BE2C (cell line): ENCODE results near the gene SUN5.

Experiments
- DNase-seq: peaks from one replicate; pipeline ENCODE4 v3.0.0-alpha.2; 2020
- H3K27me3 ChIP-seq: fragments of 250-450 bp; sonication (Bioruptor Pico); 2 replicates; pipeline ENCODE4 v1.5.1; 2020; ENCODE audit warnings: mild to moderate bottlenecking
- H3K36me3 ChIP-seq: fragments of 250-450 bp; sonication (Bioruptor Pico); 2 replicates; pipeline ENCODE4 v1.5.1; 2020; ENCODE audit warnings: mild to moderate bottlenecking
- H3K4me1 ChIP-seq: fragments of 250-450 bp; sonication (Bioruptor Pico); 2 replicates; pipeline ENCODE4 v1.5.1; 2020
- H3K4me3 ChIP-seq: 2 replicates; pipeline ENCODE4 v1.5.1; 2011; ENCODE audit warnings: low read depth, low read length
- H3K9me3 ChIP-seq: fragments of 250-450 bp; sonication (Bioruptor Pico); 2 replicates; pipeline ENCODE4 v1.5.1; 2020
- TF ChIP-seq, protein P1 (sequence below): IDR thresholded peaks from 2 replicates; pipeline ENCODE4 v1.5.1; 2012; ENCODE audit warnings: mild to moderate bottlenecking, low read depth, low read length

The SUN5 gene

DNA sequence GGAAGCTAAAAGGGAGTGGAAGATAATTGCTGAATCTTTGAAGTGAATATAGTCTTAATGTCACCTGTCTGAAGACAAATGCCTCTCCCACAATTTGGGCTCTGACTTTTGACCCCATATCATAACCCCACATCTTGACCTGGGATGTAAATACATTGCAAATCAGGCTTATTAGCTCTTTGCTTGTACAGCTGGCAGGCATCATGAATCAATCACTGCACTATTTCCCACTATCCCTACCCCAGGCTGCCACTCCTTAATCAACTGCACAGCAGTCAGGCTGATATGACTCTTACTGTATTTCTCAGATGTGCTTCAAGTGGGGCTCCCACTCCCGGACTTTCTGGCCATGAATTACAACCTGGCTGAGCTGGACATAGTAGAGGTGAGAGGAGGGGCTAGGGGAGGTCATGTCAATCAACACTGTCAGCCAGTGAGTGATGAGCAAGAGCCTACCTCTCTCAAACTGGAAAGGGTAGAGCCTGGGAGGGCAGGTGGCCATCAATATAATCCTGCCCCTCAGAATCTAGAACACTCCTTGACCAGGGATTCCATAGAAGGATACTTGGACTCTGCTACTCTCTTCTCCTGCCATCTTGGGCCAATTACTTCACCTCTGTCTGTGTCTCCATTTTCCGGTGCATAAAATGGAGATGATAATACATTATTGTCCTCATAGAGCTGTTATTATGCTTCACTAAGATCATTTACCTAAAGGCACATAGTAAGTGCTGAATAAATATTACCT, 38.9 kb upstream of the SUN5 start:
- H3K4me3 ChIP-seq: no peak overlapping the region
- TF ChIP-seq, protein P1, sequence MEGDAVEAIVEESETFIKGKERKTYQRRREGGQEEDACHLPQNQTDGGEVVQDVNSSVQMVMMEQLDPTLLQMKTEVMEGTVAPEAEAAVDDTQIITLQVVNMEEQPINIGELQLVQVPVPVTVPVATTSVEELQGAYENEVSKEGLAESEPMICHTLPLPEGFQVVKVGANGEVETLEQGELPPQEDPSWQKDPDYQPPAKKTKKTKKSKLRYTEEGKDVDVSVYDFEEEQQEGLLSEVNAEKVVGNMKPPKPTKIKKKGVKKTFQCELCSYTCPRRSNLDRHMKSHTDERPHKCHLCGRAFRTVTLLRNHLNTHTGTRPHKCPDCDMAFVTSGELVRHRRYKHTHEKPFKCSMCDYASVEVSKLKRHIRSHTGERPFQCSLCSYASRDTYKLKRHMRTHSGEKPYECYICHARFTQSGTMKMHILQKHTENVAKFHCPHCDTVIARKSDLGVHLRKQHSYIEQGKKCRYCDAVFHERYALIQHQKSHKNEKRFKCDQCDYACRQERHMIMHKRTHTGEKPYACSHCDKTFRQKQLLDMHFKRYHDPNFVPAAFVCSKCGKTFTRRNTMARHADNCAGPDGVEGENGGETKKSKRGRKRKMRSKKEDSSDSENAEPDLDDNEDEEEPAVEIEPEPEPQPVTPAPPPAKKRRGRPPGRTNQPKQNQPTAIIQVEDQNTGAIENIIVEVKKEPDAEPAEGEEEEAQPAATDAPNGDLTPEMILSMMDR: no peak
- no peaks in the 10 kb centered on the region for H3K27me3 ChIP-seq
- peaks cover 4% of the 10 kb centered on the region; the same call in 1 of the 2 replicates for H3K9me3 ChIP-seq
- DNase-seq: no peak
- no peaks in the 10 kb centered on the region for H3K4me1 ChIP-seq
- H3K36me3 ChIP-seq: no peaks in the 10 kb centered on the region

- Histone ChIP-seq H3K36me3 (no peaks in the 10 kb centered on the region), H3K27me3 (no peaks in the 10 kb centered on the region), H3K4me3 (no peak overlapping the region), H3K9me3 (peaks cover 4% of the 10 kb centered on the region; the same call in 1 of the 2 replicates), H3K4me1 (no peaks in the 10 kb centered on the region)
- no peak for DNase-seq
- TF ChIP-seq, protein P1: no peak
Observed at GRCh38 chr20:33042430-33042829, 38.2 kb upstream of the SUN5 start.

DNA sequence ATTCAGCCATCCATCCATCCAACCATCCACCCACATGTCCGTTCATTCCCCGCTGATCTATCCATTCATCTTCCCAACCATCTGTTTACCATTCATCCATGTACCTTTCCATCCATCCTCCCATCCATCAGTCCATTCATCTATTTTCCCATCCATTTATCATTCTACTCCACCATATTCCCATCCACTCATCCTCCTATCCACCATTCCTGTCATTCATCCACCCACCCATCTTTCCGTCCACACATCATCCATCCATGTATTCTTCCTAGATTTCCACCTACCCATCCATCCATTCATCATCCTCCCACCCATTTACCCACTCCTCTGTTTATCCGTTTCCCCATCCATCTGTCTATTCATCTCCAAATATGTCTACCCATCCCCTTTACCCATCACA, 34.0 kb upstream of the SUN5 start:
- TF ChIP-seq, protein P1: no peak
- Histone ChIP-seq H3K4me3 (no peak overlapping the region), H3K27me3 (no peaks in the 10 kb centered on the region), H3K9me3 (no peaks in the 10 kb centered on the region), H3K4me1 (no peaks in the 10 kb centered on the region), H3K36me3 (no peaks in the 10 kb centered on the region)
- DNase-seq: no peak

- no peak for DNase-seq
- Histone ChIP-seq H3K36me3 (no peaks in the 10 kb centered on the region), H3K9me3 (no peaks in the 10 kb centered on the region), H3K4me3 (no peak overlapping the region), H3K27me3 (no peaks in the 10 kb centered on the region), H3K4me1 (no peaks in the 10 kb centered on the region)
- TF ChIP-seq, protein P1: no peak
Observed at GRCh38 chr20:33037456-33037855, 33.2 kb upstream of the SUN5 start.

GRCh38 chr20:33034901-33035492, 30.8 kb upstream of the SUN5 start:
- H3K9me3 ChIP-seq: no peaks in the 10 kb centered on the region
- H3K27me3 ChIP-seq: no peaks in the 10 kb centered on the region
- no peak for DNase-seq
- TF ChIP-seq, protein P1: no peak
- no peaks in the 10 kb centered on the region for H3K36me3 ChIP-seq
- H3K4me3 ChIP-seq: no peak overlapping the region
- no peaks in the 10 kb centered on the region for H3K4me1 ChIP-seq

DNA sequence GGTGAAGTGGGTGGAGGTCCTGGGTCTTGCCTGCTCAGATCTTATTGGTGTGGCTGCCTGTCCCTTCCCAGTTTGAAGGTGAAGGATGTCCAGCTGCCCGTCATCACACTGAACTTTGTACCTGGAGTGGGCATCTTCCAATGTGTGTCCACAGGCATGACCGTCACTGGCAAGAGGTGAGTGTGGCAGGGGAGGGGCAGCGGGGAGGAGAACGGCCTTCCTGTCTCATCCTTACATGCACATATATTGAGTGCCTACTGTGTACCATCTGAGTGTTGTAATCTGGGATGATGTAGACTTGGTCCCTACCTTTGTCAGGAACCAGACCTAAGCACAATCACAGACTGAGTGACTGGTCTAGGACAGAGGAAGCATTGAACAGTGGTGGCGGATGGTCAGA, 29.9 kb upstream of the SUN5 start:
- H3K9me3 ChIP-seq: no peaks in the 10 kb centered on the region
- no peaks in the 10 kb centered on the region for H3K27me3 ChIP-seq
- no peak overlapping the region for H3K4me3 ChIP-seq
- DNase-seq: no peak
- TF ChIP-seq, protein P1: no peak
- no peaks in the 10 kb centered on the region for H3K36me3 ChIP-seq
- no peaks in the 10 kb centered on the region for H3K4me1 ChIP-seq
